T-helper 17 cell (primary cell): ENCODE measurements around the gene DTNB. TPM values are rescaled to one million over a fixed set of nuclear protein-coding genes. Genes with fewer than 3 reads are reported as not detected.
A peak's percentile ranks its signal among the peaks of the same experiment; 100 is the strongest.

Experiments used
- ATAC-seq: fragments of 150-1000 bp; cut with Tn5 transposase; 2 replicates; pipeline ENCODE4 v1.10.0; 2021; ENCODE audit warnings: mild to moderate bottlenecking, moderate library complexity
- DNase-seq, 3 donors: peaks; one replicate each; pipeline versions ENCODE4 v3.0.0 to v3.0.0-alpha.2; 2020 to 2021
- H3K9me3 ChIP-seq: one replicate; pipeline ENCODE4 v1.7.0; 2013; ENCODE audit warnings: low read length, mild to moderate bottlenecking; ENCODE audit not compliant: control insufficient read depth, poor library complexity, severe bottlenecking
- H3K27ac Mint-ChIP-seq: one replicate; pipeline ENCODE4 v1.8.0; 2022; ENCODE audit warnings: mild to moderate bottlenecking, moderate library complexity, mixed read lengths
- H3K27me3 Mint-ChIP-seq: one replicate; pipeline ENCODE4 v1.8.0; 2022; ENCODE audit warnings: mixed read lengths
- H3K36me3 Mint-ChIP-seq: one replicate; pipeline ENCODE4 v1.8.0; 2022; ENCODE audit warnings: low read depth, mixed read lengths
- H3K4me1 Mint-ChIP-seq: one replicate; pipeline ENCODE4 v1.8.0; 2022; ENCODE audit warnings: mild to moderate bottlenecking, mixed read lengths
- H3K4me3 Mint-ChIP-seq: one replicate; pipeline ENCODE4 v1.8.0; 2022; ENCODE audit warnings: mild to moderate bottlenecking, moderate library complexity, mixed read lengths
- total RNA-seq, 4 donors: library from RNA in 2 of 4; stranded (reverse) in 2 of 4; gene quantifications; one replicate each; pipeline ENCODE4 v1.2.3 and lab custom pipeline; 2022 to 2026

The DTNB gene
- total RNA-seq, 2 donors from 2014 or later, result 32.3 to 36.3 TPM

DNA sequence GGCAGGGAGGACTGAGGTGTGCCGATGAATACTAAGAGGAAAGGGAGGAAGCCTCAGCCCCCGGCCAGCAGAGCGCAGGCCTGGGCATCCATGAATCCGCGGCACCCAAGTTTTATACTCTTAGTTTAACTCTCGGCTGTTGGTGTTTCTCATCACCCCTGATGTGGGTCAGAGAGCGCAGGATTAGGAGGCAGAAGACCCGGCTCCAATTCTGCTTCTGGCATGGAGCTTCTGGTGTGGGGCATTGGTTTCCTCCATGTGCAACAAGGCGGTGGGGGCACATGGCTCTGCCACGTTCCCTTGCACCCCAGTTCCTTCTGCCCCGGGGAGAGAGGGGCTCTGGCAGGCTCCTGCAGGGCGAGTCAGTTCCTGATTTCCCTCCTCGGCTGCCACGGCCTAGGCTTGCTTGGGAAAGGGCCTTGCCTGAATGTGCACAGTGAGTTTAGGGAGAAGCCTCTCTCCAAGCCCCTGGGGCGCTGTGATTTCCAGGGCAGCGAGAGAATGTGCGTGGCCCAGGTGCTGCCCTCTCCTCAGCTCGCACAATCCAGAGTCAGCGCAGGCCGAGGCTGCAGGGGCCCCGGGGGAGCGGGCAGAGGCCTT, 295.5 kb downstream of the DTNB start:
- H3K4me1 Mint-ChIP-seq, result peaks cover 30% of the 10 kb centered on the region
- peak overlapping the region; percentile 91 for H3K27ac Mint-ChIP-seq
- H3K9me3 ChIP-seq, result no peaks in the 10 kb centered on the region
- H3K36me3 Mint-ChIP-seq, result peaks cover 2% of the 10 kb centered on the region
- H3K27me3 Mint-ChIP-seq, result no peaks in the 10 kb centered on the region
- ATAC-seq (no peak), DNase-seq (no peak)
- no peak overlapping the region for H3K4me3 Mint-ChIP-seq

DNA sequence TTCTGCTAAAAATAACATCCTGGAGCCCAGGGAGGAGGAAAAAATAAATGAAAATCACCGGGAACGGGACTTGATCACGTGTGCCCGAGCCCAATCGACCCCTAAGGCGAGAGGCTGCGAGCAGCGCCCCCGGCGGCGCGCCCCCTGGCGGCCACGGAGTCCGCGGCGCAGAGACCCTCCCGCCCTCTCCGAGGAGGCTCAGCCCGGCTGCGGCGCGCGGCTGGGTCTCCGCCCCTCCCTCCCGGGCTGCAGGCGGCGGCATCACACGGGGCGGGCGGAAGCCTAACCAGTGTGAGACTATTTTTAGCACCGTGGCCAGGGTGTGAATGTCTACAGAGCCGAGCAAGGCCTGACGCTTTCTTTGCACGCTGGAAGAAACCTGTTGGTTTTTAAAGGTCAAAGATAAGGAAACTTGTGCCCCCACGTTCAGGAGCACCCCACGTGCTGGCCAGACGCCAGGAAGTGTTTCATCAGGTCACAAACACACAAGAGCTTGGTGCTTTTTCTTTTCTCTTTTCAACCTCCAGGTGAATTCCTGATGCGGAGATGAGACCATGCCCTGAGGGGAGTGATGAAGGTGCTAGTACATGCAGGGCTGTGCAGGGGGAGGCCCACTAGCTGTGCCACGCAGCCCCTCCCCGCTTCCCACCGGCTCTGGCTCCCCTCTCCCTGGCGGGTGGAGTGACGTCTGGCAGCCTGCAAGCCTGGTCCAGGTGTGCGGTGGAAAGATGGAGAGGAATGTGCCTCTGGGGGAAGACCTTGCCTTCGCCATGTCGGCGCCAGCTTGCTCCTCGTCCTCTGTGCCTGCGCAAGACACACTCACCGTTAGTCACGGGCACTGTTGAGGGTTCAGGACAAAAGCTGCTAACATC, 296.4 kb downstream of the DTNB start:
- no peaks in the 10 kb centered on the region for H3K9me3 ChIP-seq
- peak; percentile 85 to 90 (median 89) for DNase-seq
- peak overlapping the region; percentile 74 for H3K4me3 Mint-ChIP-seq
- peak overlapping the region; percentile 91 for H3K27ac Mint-ChIP-seq
- H3K36me3 Mint-ChIP-seq, result peaks cover 2% of the 10 kb centered on the region
- no peaks in the 10 kb centered on the region for H3K27me3 Mint-ChIP-seq
- ATAC-seq, result peak; percentile 100
- H3K4me1 Mint-ChIP-seq, result peaks cover 30% of the 10 kb centered on the region

DNA sequence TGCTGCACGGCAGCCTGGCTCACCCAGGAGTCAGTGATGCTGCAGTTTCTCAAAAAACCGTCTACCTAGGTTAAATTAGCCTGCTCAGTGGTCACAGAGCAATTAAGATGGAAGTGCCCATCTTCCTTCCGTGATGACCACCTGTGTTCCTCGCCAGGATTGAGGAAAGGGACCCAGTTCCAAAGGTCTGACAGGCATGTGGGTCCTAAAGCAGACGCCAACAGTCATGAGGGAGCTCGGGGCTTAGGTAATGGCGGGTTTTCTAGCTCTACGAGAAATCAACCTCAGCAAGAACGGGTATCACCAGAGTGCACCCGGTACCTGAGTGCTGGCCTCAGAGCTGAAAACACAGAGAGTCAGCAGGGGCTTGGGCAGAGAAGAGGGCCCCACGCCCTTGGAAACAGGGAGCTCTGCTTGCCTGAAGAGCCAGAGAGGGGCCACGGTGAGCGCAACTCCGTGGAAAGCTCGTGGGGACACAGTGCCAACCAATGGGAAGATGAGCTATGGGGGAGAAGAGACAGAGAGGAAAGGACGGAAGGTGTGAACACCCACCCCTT, 297.3 kb downstream of the DTNB start:
- peak overlapping the region; percentile 68 for H3K4me3 Mint-ChIP-seq
- H3K27ac Mint-ChIP-seq, result peak overlapping the region; percentile 53
- ATAC-seq (no peak), DNase-seq (no peak)
- H3K9me3 ChIP-seq, result no peaks in the 10 kb centered on the region
- H3K27me3 Mint-ChIP-seq, result no peaks in the 10 kb centered on the region
- H3K36me3 Mint-ChIP-seq, result peaks cover 2% of the 10 kb centered on the region
- peaks cover 28% of the 10 kb centered on the region for H3K4me1 Mint-ChIP-seq

DNA sequence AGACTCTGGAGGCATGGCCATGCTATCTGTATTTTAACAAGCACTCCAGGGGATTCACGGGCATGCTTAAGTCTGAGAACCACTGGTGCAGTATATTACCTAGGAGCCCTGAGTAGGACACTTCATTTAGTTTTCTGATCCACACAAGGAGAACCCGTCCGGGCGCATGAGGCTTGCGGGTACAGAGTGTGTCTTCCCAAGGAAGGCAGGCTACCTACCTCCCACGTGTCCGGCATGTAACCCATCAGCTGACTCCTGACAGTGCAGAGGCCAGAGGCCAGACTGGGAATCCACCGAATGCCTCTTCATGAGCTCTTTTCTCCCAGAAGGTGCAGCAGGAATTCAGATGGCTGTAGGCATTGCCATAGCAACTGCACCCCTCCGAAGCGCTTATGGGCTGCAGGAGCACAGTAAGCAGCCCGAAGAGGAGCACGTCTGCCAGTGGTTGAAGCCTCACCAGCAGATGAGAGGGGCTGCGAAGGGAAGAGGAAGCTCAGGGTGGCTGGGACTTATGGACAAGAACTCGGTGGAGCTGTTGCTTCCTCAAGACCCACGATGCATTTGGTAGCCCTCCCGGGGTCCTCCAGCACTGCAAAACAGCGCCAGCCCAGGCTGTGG, 297.9 kb downstream of the DTNB start:
- no peak for ATAC-seq

DNA sequence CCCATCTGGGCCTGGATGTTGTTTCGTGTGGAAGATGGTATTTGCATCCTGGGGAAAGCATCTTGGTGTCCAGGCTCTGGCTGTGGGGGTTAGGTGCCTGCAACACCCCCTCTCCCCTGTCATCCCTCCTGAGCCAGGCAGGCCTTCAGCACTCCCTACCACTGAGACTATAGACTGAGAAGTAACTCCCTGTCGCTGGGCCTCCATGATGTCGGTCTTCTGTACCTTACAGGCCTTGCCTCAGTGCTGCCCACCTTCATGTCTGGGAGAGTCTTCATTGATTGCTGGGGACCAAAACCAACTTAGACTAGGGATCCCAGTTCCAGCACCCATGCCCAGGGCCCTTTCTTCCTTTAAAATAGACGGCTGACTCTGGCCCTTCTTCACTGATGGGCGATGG, 298.6 kb downstream of the DTNB start:
- DNase-seq, result no peak
- Mint-ChIP-seq H3K4me3 (no peak overlapping the region), H3K4me1 (peaks cover 27% of the 10 kb centered on the region), H3K27me3 (no peaks in the 10 kb centered on the region), H3K27ac (no peak overlapping the region), H3K36me3 (no peaks in the 10 kb centered on the region)
- no peaks in the 10 kb centered on the region for H3K9me3 ChIP-seq
- ATAC-seq, result no peak

More for the DNA sequence above, 297.9 kb downstream of the DTNB start:
- Mint-ChIP-seq H3K4me1 (peaks cover 28% of the 10 kb centered on the region), H3K4me3 (no peak overlapping the region), H3K27me3 (no peaks in the 10 kb centered on the region), H3K27ac (peak overlapping the region; percentile 53), H3K36me3 (peaks cover 2% of the 10 kb centered on the region)
- H3K9me3 ChIP-seq, result no peaks in the 10 kb centered on the region
- no peak for DNase-seq

DNA sequence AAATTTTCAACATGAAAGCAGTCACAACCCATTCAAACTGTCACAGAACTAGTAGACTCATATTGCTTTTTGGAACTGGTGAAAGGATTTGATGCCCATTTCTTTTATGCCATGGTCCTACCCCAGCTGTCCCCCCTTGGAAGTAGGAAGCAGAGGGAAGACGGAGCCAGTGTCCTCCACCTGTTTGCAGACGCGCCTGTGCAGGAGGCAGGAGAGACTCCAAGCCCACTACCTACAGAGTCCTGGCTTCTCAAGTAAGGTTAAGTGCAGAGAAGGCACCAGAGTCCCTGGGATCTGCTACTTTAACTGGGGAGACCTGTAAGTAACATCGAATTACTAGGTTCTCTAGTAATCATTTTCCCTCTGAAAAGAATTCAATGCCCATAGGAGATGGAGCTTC, 299.0 kb downstream of the DTNB start:
- no peaks in the 10 kb centered on the region for H3K27me3 Mint-ChIP-seq
- ATAC-seq (no peak), DNase-seq (no peak)
- no peaks in the 10 kb centered on the region for H3K9me3 ChIP-seq
- peaks cover 23% of the 10 kb centered on the region for H3K4me1 Mint-ChIP-seq
- H3K4me3 Mint-ChIP-seq, result no peak overlapping the region
- no peak overlapping the region for H3K27ac Mint-ChIP-seq
- no peaks in the 10 kb centered on the region for H3K36me3 Mint-ChIP-seq

DNA sequence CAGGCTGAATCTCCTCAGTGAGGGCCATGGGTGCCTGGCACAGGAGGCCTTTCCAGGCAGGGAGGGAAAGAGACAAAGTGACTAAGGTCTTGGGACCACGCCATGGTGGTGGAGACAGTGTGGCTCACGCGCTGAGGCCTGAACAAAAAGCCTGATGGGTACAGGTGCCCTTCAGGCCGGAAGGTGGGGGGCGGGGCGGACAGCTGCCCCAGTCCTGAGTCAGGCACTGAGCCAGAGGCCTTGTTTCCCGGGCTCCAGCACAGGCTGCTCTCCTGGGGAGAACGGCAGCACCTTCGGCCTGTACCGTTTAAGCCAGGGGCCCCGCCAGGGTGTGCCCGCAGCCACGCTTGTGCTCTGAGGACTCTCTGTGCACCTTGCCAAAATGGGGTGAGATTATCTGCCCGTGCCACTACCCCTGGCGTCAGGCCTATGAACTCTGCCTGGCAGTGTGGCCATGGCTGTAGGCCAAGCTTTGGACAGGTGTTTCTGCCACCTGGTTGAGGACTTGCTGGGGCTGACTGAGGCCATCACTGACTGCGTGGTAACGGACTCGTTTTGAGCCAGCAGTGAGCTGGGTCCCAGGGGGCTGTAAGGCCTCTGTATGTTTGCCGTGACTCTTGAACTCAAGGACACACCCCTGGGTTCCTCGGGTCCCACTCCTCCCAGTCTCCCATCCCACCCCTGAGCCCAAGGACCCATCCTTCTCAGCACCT, 300.0 kb downstream of the DTNB start:
- H3K27ac Mint-ChIP-seq, result no peak overlapping the region
- no peaks in the 10 kb centered on the region for H3K27me3 Mint-ChIP-seq
- no peaks in the 10 kb centered on the region for H3K36me3 Mint-ChIP-seq
- H3K9me3 ChIP-seq, result no peaks in the 10 kb centered on the region
- no peak overlapping the region for H3K4me3 Mint-ChIP-seq
- peaks cover 16% of the 10 kb centered on the region for H3K4me1 Mint-ChIP-seq
- DNase-seq, result no peak
- ATAC-seq, result no peak

DNA sequence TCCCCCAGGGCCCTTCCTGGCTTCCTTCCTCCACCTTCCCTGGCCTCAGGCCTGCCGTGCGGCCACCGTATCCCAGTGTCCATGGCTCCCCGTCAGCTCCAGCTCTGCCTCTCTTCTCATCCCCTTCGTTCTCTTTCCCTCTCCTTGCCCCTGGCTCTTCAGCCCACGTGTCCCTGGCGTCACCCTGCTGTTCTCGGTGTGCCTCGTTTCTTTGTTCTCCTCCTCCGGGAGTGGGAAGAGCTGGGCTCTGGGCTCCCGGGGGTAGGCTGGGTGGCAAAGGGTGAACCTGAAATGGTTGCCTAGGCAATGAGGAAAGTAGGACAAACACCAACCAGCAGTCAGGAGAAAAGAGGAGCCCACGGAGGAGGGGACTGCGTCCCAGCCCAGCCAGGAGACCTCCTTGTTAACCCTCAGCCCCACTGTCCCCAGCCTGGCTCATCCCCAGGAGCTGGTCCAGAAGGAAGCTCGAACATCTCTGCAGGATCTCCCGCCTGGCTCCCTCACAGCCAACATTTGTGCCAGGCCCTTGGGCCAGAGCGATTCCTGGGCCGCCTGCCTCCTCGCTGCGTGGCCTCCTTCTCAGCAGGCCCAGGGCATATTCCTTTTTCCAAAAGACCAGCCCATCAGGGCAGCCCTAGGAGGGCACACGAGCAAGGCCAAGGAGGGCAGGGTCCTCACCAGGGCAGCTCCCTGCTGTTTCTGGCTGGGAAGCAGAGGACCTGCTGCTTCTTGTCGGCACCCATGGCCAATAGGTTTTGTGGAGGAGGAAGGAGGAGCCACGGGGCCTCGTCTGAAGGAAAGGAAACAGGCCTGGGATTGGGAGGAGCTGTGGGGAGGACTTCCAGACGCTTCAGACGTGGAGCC, 300.7 kb downstream of the DTNB start:
- ATAC-seq, result no peak
- H3K4me3 Mint-ChIP-seq, result no peak overlapping the region
- DNase-seq, result no peak
- H3K9me3 ChIP-seq, result no peaks in the 10 kb centered on the region
- H3K27me3 Mint-ChIP-seq, result no peaks in the 10 kb centered on the region
- peaks cover 14% of the 10 kb centered on the region for H3K4me1 Mint-ChIP-seq
- H3K36me3 Mint-ChIP-seq, result no peaks in the 10 kb centered on the region
- H3K27ac Mint-ChIP-seq, result no peak overlapping the region

DNA sequence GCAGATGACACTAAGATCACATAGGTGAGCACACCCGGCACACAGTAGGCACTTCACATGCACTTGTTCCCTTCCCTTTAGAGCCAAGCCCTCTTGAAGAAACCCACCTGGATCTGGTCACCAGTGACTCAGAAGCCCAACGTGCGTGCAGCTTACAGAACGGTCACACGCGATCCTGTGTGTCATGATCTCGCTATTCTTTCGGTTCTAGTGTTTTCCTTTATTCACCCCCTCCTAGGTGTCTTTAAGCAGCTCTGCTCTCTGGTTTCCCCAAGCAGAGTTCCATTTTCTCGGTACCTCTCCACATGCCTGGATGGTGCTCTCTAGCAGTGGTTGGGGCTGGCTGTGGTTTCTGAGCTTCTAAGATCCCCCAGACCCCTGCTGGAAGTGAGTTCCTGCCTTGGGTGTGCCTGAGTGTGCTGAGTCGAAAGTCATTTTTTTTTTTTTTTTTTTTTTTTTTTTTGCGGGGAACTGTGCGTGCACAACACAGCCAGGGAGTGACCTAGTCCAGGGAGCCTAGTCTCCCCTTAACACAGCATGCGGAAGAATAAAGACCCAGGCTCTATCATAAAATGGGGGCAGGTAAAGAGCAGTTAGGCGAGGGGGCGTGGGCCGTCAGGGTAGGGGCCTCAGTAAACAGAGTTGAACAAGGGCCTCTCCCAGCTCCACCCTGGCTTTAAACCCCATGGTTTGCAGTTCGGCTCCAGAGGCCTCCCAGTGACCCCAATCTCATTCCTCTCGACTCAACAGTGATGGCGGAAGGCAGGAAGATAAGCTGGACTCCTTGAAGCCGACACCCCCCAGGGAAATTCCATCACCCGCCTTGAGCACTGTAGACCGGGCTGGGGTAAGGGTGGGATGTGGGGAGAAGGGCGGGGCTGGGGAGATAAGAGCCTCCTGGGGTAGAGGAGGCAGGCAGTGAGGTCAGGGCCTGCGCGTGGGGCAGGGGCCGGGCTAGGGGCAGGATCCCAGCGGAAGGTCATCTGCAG, 301.8 kb downstream of the DTNB start:
- Mint-ChIP-seq H3K4me3 (no peak overlapping the region), H3K27ac (no peak overlapping the region), H3K27me3 (no peaks in the 10 kb centered on the region), H3K4me1 (peaks cover 7% of the 10 kb centered on the region), H3K36me3 (no peaks in the 10 kb centered on the region)
- no peaks in the 10 kb centered on the region for H3K9me3 ChIP-seq
- ATAC-seq, result no peak
- DNase-seq, result no peak

DNA sequence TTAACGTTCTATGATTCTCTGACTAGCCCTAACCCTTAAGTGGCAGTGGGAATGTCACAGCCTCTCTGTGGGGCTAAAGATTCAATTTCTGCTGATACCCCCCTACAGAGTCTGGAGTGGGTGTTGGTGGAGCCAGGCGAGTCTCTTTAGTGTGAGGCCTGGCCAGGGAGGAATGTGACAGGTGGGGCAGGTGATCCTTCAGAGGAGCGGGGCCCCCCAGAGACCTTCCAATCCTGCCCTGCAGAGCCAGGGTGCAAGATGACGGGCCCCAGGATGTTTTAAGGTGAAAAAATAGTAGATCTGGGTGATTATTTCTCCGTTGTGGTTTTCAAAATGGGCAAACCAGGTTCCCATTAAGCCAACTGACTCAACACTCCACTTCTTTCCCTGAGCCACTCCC, 303.5 kb downstream of the DTNB start:
- no peaks in the 10 kb centered on the region for H3K4me1 Mint-ChIP-seq
- no peak overlapping the region for H3K27ac Mint-ChIP-seq
- no peak for DNase-seq
- H3K36me3 Mint-ChIP-seq, result no peaks in the 10 kb centered on the region
- no peaks in the 10 kb centered on the region for H3K9me3 ChIP-seq
- H3K27me3 Mint-ChIP-seq, result no peaks in the 10 kb centered on the region
- H3K4me3 Mint-ChIP-seq, result no peak overlapping the region
- no peak for ATAC-seq

DNA sequence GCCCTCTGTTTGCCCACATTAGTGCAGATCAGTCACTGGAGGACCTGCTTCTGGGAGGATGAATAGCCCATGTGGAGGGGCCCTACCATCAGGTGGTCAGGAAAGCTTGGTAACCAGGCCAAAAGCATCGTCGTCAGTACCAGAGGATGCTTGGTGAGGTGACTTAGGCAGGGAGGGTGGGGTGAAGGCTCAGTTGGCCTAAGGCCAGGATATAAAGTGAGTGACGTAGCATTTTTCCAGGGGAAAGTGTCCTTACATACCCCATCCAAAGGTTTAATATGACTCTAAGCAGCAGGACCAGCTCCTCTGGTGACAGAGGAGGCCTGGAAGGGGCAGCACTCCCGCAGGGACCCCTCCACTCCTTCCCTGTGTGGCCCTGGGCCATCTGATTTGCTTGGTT, 303.9 kb downstream of the DTNB start:
- Mint-ChIP-seq H3K4me3 (no peak overlapping the region), H3K27ac (no peak overlapping the region), H3K4me1 (peaks cover 1% of the 10 kb centered on the region), H3K27me3 (no peaks in the 10 kb centered on the region), H3K36me3 (no peaks in the 10 kb centered on the region)
- DNase-seq (no peak), ATAC-seq (no peak)
- no peaks in the 10 kb centered on the region for H3K9me3 ChIP-seq
